ENCODE results near the gene TADA2B.

GRCh38 chr4:7019367-7019766 is 23.8 kb upstream of the TADA2B start:
- TF ChIP-seq, protein P1, sequence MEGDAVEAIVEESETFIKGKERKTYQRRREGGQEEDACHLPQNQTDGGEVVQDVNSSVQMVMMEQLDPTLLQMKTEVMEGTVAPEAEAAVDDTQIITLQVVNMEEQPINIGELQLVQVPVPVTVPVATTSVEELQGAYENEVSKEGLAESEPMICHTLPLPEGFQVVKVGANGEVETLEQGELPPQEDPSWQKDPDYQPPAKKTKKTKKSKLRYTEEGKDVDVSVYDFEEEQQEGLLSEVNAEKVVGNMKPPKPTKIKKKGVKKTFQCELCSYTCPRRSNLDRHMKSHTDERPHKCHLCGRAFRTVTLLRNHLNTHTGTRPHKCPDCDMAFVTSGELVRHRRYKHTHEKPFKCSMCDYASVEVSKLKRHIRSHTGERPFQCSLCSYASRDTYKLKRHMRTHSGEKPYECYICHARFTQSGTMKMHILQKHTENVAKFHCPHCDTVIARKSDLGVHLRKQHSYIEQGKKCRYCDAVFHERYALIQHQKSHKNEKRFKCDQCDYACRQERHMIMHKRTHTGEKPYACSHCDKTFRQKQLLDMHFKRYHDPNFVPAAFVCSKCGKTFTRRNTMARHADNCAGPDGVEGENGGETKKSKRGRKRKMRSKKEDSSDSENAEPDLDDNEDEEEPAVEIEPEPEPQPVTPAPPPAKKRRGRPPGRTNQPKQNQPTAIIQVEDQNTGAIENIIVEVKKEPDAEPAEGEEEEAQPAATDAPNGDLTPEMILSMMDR (IDR thresholded peaks at IDR 0.05) = no peak
- TF ChIP-seq POLR2A (IDR thresholded peaks at IDR 0.05) (no peak), POLR2AphosphoS5 (IDR thresholded peaks at IDR 0.05) (no peak), EP300 (IDR thresholded peaks at IDR 0.05) (no peak)

Data from upper lobe of left lung (tissue), 4 donors.